ENCODE measurements around the gene ZNF608.

Gene ZNF608

GRCh38 chr5:124752854-124753720 lies 6.6 kb upstream of the ZNF608 start:
- no peak for DNase-seq

- DNase-seq = no peak
These were observed 4.6 kb upstream of the ZNF608 start for GRCh38 chr5:124751031-124751430.

GRCh38 chr5:124748687-124749594 lies 2.5 kb upstream of the ZNF608 start:
- DNase-seq = no peak

- DNase-seq = no peak
These were observed 1.6 kb upstream of the ZNF608 start for GRCh38 chr5:124747791-124748686.

- peak; percentile 4 for DNase-seq
These were observed 714 bp upstream of the ZNF608 start for GRCh38 chr5:124746916-124747790.

- DNase-seq = no peak
These were observed 1.2 kb downstream of the ZNF608 start for GRCh38 chr5:124745007-124745927.

- no peak for DNase-seq
These were observed 2.1 kb downstream of the ZNF608 start for GRCh38 chr5:124744170-124744971.

- no peak for DNase-seq
These were observed 2.8 kb downstream of the ZNF608 start for GRCh38 chr5:124743602-124744169.

GRCh38 chr5:124742983-124743601 lies 3.3 kb downstream of the ZNF608 start:
- DNase-seq = no peak

- DNase-seq = no peak
These were observed 3.9 kb downstream of the ZNF608 start for GRCh38 chr5:124742521-124742920.

GRCh38 chr5:124741711-124742496 lies 4.5 kb downstream of the ZNF608 start:
- no peak for DNase-seq

- no peak for DNase-seq
These were observed 5.4 kb downstream of the ZNF608 start for GRCh38 chr5:124740991-124741583.

GRCh38 chr5:124740071-124740470 lies 6.4 kb downstream of the ZNF608 start:
- no peak for DNase-seq

- no peak for DNase-seq
These were observed 6.8 kb downstream of the ZNF608 start for GRCh38 chr5:124739634-124740025.

- DNase-seq = no peak
These were observed 7.5 kb downstream of the ZNF608 start for GRCh38 chr5:124738681-124739633.

GRCh38 chr5:124737651-124738050 lies 8.8 kb downstream of the ZNF608 start:
- DNase-seq = no peak

All from stimulated activated CD4-positive, alpha-beta T cell treated with anti-CD3 and anti-CD28 coated beads, Interleukin-4, amount 100 ng/mL, for 1 hour (primary cell).